Esophagus (tissue), 2 donors: ENCODE data around the gene GALNT9. TPM values are rescaled to one million over a fixed set of nuclear protein-coding genes. Genes with fewer than 3 reads are reported as not detected.

Experiments used
- H3K27ac ChIP-seq, 2 donors: one replicate each; pipeline ENCODE4 v1.5.1; 2013; ENCODE audit warnings: low read depth in 2 of 2, mild to moderate bottlenecking in 2 of 2, inconsistent platforms in 1 of 2, low read length in 1 of 2, moderate library complexity in 1 of 2
- H3K27me3 ChIP-seq, 2 donors: one replicate each; pipeline ENCODE4 v1.6.1; 2013; ENCODE audit warnings: low read length in 2 of 2, control low read depth in 1 of 2, mild to moderate bottlenecking in 1 of 2; ENCODE audit not compliant: insufficient read depth in 2 of 2, control insufficient read depth in 1 of 2
- H3K36me3 ChIP-seq, 2 donors: one replicate each; pipeline ENCODE4 v1.6.1; 2013; ENCODE audit warnings: low read length in 1 of 2; ENCODE audit not compliant: control insufficient read depth in 2 of 2, insufficient read depth in 2 of 2
- H3K4me1 ChIP-seq, 2 donors: one replicate each; pipeline ENCODE4 v1.6.1; 2013; ENCODE audit warnings: low read length in 1 of 2; ENCODE audit not compliant: control insufficient read depth in 2 of 2, insufficient read depth in 2 of 2
- H3K4me3 ChIP-seq, 2 donors: one replicate each; pipeline ENCODE4 v1.5.1; 2013; ENCODE audit warnings: low read length in 2 of 2, mild to moderate bottlenecking in 2 of 2, low read depth in 1 of 2, moderate library complexity in 1 of 2
- H3K9me3 ChIP-seq, 2 donors: one replicate each; pipeline ENCODE4 v1.6.1; 2013; ENCODE audit warnings: mild to moderate bottlenecking in 2 of 2, low read depth in 1 of 2, low read length in 1 of 2, moderate library complexity in 1 of 2; ENCODE audit not compliant: control insufficient read depth in 2 of 2, insufficient read depth in 1 of 2
- WGBS, 2 donors: extraction: QIAGEN DNeasy Blood & Tissue Kit; methylation state at CpG; one replicate each; pipeline ENCODE4 v1.1.7; 2013; 5-methylcytosine and 5-hydroxymethylcytosine counted together
- polyA plus RNA-seq, 2 donors: library from polyadenylated mRNA; stranded (reverse); fragments of 200-250 nt; gene quantifications; one replicate each; pipeline ENCODE4 v1.2.3, GENCODE V29; 2013
- donor health status: healthy with polysubstance abuse.
- donor health status: Bipolar disorder and iron deficiency.

Gene GALNT9
- polyA plus RNA-seq, 2 donors, result not detected

GRCh38 chr12:132239796-132240668 is 89.4 kb downstream of the GALNT9 start:
- Histone ChIP-seq H3K9me3 (peaks cover 0 to 3% of the 10 kb centered on the region in 2 donors), H3K36me3 (no peaks in the 10 kb centered on the region), H3K27ac (no peak overlapping the region), H3K4me1 (no peaks in the 10 kb centered on the region), H3K27me3 (no peaks in the 10 kb centered on the region), H3K4me3 (no peak overlapping the region)
- WGBS, 2 donors, result 79 to 80% methylated on average over 26 to 32 of the region's 32 CpGs

- H3K4me1 ChIP-seq, result no peaks in the 10 kb centered on the region
These were observed 90.0 kb downstream of the GALNT9 start for GRCh38 chr12:132239392-132239791.

GRCh38 chr12:132238884-132239283 is 90.5 kb downstream of the GALNT9 start:
- Histone ChIP-seq H3K9me3 (peaks cover 0 to 3% of the 10 kb centered on the region in 2 donors), H3K4me1 (no peaks in the 10 kb centered on the region), H3K27ac (no peak overlapping the region), H3K27me3 (no peaks in the 10 kb centered on the region), H3K4me3 (no peak overlapping the region), H3K36me3 (no peaks in the 10 kb centered on the region)
- WGBS, 2 donors, result 59 to 70% methylated on average over 5 of the region's 5 CpGs

More at GRCh38 chr12:132239392-132239791, 90.0 kb downstream of the GALNT9 start:
- no peaks in the 10 kb centered on the region for H3K27me3 ChIP-seq
- H3K4me3 ChIP-seq, result no peak overlapping the region
- H3K36me3 ChIP-seq, result no peaks in the 10 kb centered on the region
- H3K9me3 ChIP-seq, result peaks cover 0 to 3% of the 10 kb centered on the region in 2 donors
- no peak overlapping the region for H3K27ac ChIP-seq

GRCh38 chr12:132238488-132238854 is 90.9 kb downstream of the GALNT9 start:
- Histone ChIP-seq H3K9me3 (peaks cover 0 to 3% of the 10 kb centered on the region in 2 donors), H3K27me3 (no peaks in the 10 kb centered on the region), H3K27ac (no peak overlapping the region), H3K36me3 (no peaks in the 10 kb centered on the region), H3K4me3 (no peak overlapping the region), H3K4me1 (no peaks in the 10 kb centered on the region)
- 67 to 69% methylated on average over 9 of the region's 9 CpGs for WGBS, 2 donors

- no peaks in the 10 kb centered on the region for H3K27me3 ChIP-seq
- no peaks in the 10 kb centered on the region for H3K36me3 ChIP-seq
- no peak overlapping the region for H3K4me3 ChIP-seq
- 79 to 81% methylated on average over 31 to 33 of the region's 33 CpGs for WGBS, 2 donors
- H3K9me3 ChIP-seq, result peaks cover 0 to 3% of the 10 kb centered on the region in 2 donors
- H3K4me1 ChIP-seq, result no peaks in the 10 kb centered on the region
- no peak overlapping the region for H3K27ac ChIP-seq
These were observed 91.5 kb downstream of the GALNT9 start for GRCh38 chr12:132237772-132238487.

- no peak overlapping the region for H3K27ac ChIP-seq
- no peaks in the 10 kb centered on the region for H3K36me3 ChIP-seq
- WGBS, 2 donors, result 78 to 79% methylated on average over 14 of the region's 14 CpGs
- H3K9me3 ChIP-seq, result peaks cover 0 to 3% of the 10 kb centered on the region in 2 donors
- H3K4me1 ChIP-seq, result no peaks in the 10 kb centered on the region
- H3K27me3 ChIP-seq, result no peaks in the 10 kb centered on the region
- H3K4me3 ChIP-seq, result no peak overlapping the region
These were observed 92.2 kb downstream of the GALNT9 start for GRCh38 chr12:132236930-132237771.

- 76 to 83% methylated on average over 26 to 31 of the region's 31 CpGs for WGBS, 2 donors
- H3K4me3 ChIP-seq, result no peak overlapping the region
- no peak overlapping the region for H3K27ac ChIP-seq
- H3K27me3 ChIP-seq, result no peaks in the 10 kb centered on the region
- H3K9me3 ChIP-seq, result peaks cover 0 to 3% of the 10 kb centered on the region in 2 donors
- no peaks in the 10 kb centered on the region for H3K4me1 ChIP-seq
- no peaks in the 10 kb centered on the region for H3K36me3 ChIP-seq
These were observed 93.1 kb downstream of the GALNT9 start for GRCh38 chr12:132236129-132236929.

GRCh38 chr12:132235116-132235820 is 94.1 kb downstream of the GALNT9 start:
- Histone ChIP-seq H3K27ac (no peak overlapping the region), H3K4me3 (no peak overlapping the region), H3K27me3 (no peaks in the 10 kb centered on the region), H3K4me1 (no peaks in the 10 kb centered on the region), H3K36me3 (no peaks in the 10 kb centered on the region), H3K9me3 (peaks cover 0 to 3% of the 10 kb centered on the region in 2 donors)
- WGBS, 2 donors, result 87 to 89% methylated on average over 21 to 25 of the region's 25 CpGs
